SK-N-SH treated with all-trans-retinoic acid at 6 μM for 48 hours (cell line): ENCODE results near the gene MOCOS.

ENCODE experiments used
- ARNTL ChIP-seq: fragments of 450-650 bp; formaldehyde crosslinking; IDR thresholded peaks from 2 replicates; pipeline ENCODE4 v1.5.0; 2020; ENCODE audit warnings: low read depth, mild to moderate bottlenecking, moderate library complexity, borderline replicate concordance
- POU6F1 ChIP-seq: fragments of 250-450 bp; sonication (Bioruptor Pico); IDR thresholded peaks from 2 replicates; pipeline ENCODE4 v1.8.0; 2021; ENCODE audit warnings: low read depth, mild to moderate bottlenecking, moderate library complexity, borderline replicate concordance
- RARB ChIP-seq: fragments of 250-450 bp; sonication (Bioruptor Pico); IDR thresholded peaks from 2 replicates; pipeline ENCODE4 v1.8.0; 2021; ENCODE audit warnings: mild to moderate bottlenecking, moderate library complexity
- TCF4 ChIP-seq: fragments of 250-450 bp; sonication (Bioruptor Pico); IDR thresholded peaks from 2 replicates; pipeline ENCODE4 v1.8.0; 2021; ENCODE audit warnings: mild to moderate bottlenecking, moderate library complexity, borderline replicate concordance
- ZFP3 ChIP-seq: fragments of 250-450 bp; sonication (Bioruptor Pico); IDR thresholded peaks from 2 replicates; pipeline ENCODE4 v1.5.0; 2020; ENCODE audit warnings: mild to moderate bottlenecking, moderate library complexity
- ZFP30 ChIP-seq: fragments of 450-650 bp; formaldehyde crosslinking; IDR thresholded peaks from 2 replicates; pipeline ENCODE4 v1.5.0; 2022; ENCODE audit warnings: mild to moderate bottlenecking, moderate library complexity
- TF ChIP-seq, protein P1 (sequence below): fragments of 250-450 bp; sonication (Bioruptor Pico); IDR thresholded peaks from 2 replicates; pipeline ENCODE4 v1.8.0; 2020; ENCODE audit warnings: mild to moderate bottlenecking, moderate library complexity, borderline replicate concordance

- TF ChIP-seq POU6F1 (CRISPR knock-in tag) (no peak), ZFP30 (CRISPR knock-in tag) (no peak), ZFP3 (CRISPR knock-in tag) (no peak), ARNTL (no peak), RARB (CRISPR knock-in tag) (no peak), TCF4 (CRISPR knock-in tag) (no peak)
- TF ChIP-seq, protein P1, sequence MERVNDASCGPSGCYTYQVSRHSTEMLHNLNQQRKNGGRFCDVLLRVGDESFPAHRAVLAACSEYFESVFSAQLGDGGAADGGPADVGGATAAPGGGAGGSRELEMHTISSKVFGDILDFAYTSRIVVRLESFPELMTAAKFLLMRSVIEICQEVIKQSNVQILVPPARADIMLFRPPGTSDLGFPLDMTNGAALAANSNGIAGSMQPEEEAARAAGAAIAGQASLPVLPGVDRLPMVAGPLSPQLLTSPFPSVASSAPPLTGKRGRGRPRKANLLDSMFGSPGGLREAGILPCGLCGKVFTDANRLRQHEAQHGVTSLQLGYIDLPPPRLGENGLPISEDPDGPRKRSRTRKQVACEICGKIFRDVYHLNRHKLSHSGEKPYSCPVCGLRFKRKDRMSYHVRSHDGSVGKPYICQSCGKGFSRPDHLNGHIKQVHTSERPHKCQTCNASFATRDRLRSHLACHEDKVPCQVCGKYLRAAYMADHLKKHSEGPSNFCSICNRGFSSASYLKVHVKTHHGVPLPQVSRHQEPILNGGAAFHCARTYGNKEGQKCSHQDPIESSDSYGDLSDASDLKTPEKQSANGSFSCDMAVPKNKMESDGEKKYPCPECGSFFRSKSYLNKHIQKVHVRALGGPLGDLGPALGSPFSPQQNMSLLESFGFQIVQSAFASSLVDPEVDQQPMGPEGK (CRISPR knock-in tag): no peak
These were observed 28.3 kb downstream of the MOCOS start for GRCh38 chr18:36215577-36215976.
